T-helper 17 cell (primary cell): Measurements from ENCODE around the gene FAM135A. TPM values are rescaled to one million over a fixed set of nuclear protein-coding genes. Genes with fewer than 3 reads are reported as not detected.
A peak's percentile ranks its signal among the peaks of the same experiment; 100 is the strongest.
"Not testable (repeated sequence)": the region's sequence is repeated elsewhere in the genome, so short reads cannot be mapped to it uniquely, and the experiment has no call there.

ENCODE experiments used
- ATAC-seq: fragments of 150-1000 bp; cut with Tn5 transposase; 2 replicates; pipeline ENCODE4 v1.10.0; 2021; ENCODE audit warnings: mild to moderate bottlenecking, moderate library complexity
- DNase-seq, 3 donors: peaks; one replicate each; pipeline versions ENCODE4 v3.0.0 to v3.0.0-alpha.2; 2020 to 2021
- H3K9me3 ChIP-seq: one replicate; pipeline ENCODE4 v1.7.0; 2013; ENCODE audit warnings: low read length, mild to moderate bottlenecking; ENCODE audit not compliant: control insufficient read depth, poor library complexity, severe bottlenecking
- H3K27ac Mint-ChIP-seq: one replicate; pipeline ENCODE4 v1.8.0; 2022; ENCODE audit warnings: mild to moderate bottlenecking, moderate library complexity, mixed read lengths
- H3K27me3 Mint-ChIP-seq: one replicate; pipeline ENCODE4 v1.8.0; 2022; ENCODE audit warnings: mixed read lengths
- H3K36me3 Mint-ChIP-seq: one replicate; pipeline ENCODE4 v1.8.0; 2022; ENCODE audit warnings: low read depth, mixed read lengths
- H3K4me1 Mint-ChIP-seq: one replicate; pipeline ENCODE4 v1.8.0; 2022; ENCODE audit warnings: mild to moderate bottlenecking, mixed read lengths
- H3K4me3 Mint-ChIP-seq: one replicate; pipeline ENCODE4 v1.8.0; 2022; ENCODE audit warnings: mild to moderate bottlenecking, moderate library complexity, mixed read lengths
- total RNA-seq, 4 donors: library from RNA in 2 of 4; stranded (reverse) in 2 of 4; gene quantifications; one replicate each; pipeline ENCODE4 v1.2.3 and lab custom pipeline; 2022 to 2026

The FAM135A gene
- total RNA-seq, 2 donors from 2014 or later, result 5.8 to 8.1 TPM

DNA sequence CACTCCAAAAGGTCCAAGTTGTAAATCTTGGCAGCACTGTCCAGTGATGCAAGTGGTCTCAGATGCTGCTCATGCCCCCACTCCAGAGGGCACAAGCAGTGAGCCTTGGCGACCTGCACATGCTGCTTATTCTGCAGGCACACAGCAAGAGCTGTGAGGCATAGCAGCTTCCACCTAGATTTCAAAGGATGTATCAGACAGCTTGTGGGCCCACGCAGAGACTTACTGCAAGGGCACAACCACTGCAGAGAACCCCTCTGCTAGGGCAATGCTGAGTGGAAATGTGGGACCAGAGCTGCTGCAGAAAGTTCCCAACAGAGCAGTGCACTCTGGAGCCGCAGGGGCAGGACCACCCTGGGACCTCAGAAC lies 179.8 kb downstream of the FAM135A start:
- no peaks in the 10 kb centered on the region for H3K27me3 Mint-ChIP-seq
- H3K9me3 ChIP-seq, result no peaks in the 10 kb centered on the region

DNA sequence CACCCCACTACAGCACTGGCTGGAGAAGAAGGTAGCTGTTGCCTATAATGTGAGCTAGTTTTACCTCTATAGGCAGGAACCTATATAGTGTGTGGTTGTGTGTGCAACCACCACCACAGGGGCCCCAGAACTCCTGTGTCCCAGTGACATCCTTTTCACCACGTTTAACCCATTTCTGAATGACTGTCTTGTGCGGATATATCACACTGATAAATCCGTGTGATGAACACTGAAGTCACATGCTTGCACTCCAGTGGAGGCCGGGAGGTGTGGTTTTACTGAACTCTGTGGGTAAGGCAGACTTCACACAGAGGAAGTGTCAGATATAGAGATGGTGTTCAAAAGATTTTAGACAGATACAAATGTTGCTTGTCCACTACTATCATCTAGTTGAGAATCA lies 185.9 kb downstream of the FAM135A start:
- Mint-ChIP-seq H3K36me3 (peaks cover 3% of the 10 kb centered on the region), H3K4me1 (peaks cover 5% of the 10 kb centered on the region), H3K4me3 (no peak overlapping the region), H3K27me3 (no peaks in the 10 kb centered on the region), H3K27ac (no peak overlapping the region)
- ATAC-seq, result peak; percentile 73
- DNase-seq, result no peak
- H3K9me3 ChIP-seq, result no peaks in the 10 kb centered on the region

More for the DNA sequence above, 179.8 kb downstream of the FAM135A start:
- DNase-seq (no peak), ATAC-seq (no peak)
- H3K4me3 Mint-ChIP-seq, result no peak overlapping the region
- no peak overlapping the region for H3K27ac Mint-ChIP-seq
- H3K4me1 Mint-ChIP-seq, result no peaks in the 10 kb centered on the region
- H3K36me3 Mint-ChIP-seq, result peaks cover 2% of the 10 kb centered on the region

- Mint-ChIP-seq H3K4me1 (peaks cover 5% of the 10 kb centered on the region), H3K27me3 (no peaks in the 10 kb centered on the region), H3K27ac (no peak overlapping the region), H3K4me3 (no peak overlapping the region), H3K36me3 (peaks cover 3% of the 10 kb centered on the region)
- no peak for DNase-seq
- ATAC-seq, result no peak
- no peaks in the 10 kb centered on the region for H3K9me3 ChIP-seq
Observed at GRCh38 chr6:70601014-70601413, 187.7 kb downstream of the FAM135A start.

GRCh38 chr6:70604254-70604653 lies 190.9 kb downstream of the FAM135A start:
- Mint-ChIP-seq H3K4me1 (peaks cover 5% of the 10 kb centered on the region), H3K27ac (no peak overlapping the region), H3K4me3 (no peak overlapping the region), H3K27me3 (no peaks in the 10 kb centered on the region), H3K36me3 (peaks cover 3% of the 10 kb centered on the region)
- ATAC-seq (no peak), DNase-seq (no peak)
- no peaks in the 10 kb centered on the region for H3K9me3 ChIP-seq

DNA sequence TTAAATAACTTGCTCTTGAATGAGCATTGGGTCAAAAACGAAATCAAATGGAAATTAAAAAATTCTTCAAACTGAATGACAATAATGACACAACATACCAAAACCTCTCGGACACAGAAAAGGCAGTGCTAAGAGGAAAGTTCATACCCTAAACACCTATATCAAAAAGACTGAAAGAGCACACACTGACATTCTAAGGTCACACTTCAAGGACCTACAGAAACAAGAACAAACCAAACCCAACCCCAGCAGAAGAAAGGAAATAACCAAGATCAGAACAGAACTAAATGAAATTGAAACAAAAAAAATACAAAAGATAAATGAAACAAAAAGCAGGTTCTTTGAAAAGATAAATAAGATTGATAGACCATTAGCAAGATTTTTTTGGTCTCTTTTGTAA lies 194.1 kb downstream of the FAM135A start:
- not testable (repeated sequence) for H3K27me3 Mint-ChIP-seq, H3K9me3 ChIP-seq, H3K4me3 Mint-ChIP-seq, DNase-seq, ATAC-seq, H3K36me3 Mint-ChIP-seq, H3K4me1 Mint-ChIP-seq
- peak overlapping the region; percentile 46 for H3K27ac Mint-ChIP-seq

DNA sequence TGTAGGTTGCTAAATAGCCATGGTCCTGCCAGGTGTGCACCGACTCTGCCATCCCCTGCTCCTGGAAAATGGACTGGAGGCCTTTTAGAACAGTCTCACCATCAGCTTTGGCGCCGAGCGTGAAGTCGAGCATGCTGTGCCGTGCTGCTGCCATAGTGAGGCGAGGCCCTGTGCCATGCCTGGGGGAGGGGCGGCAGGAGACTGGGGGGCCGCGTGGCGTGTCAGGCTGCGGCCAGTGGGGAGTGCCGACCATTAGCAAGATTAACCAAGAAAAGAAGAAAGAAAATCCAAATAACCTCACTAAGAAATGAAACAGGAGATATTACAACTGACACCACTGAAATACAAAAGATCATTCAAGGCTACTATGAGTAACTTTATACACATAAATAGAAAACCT lies 195.9 kb downstream of the FAM135A start:
- H3K9me3 ChIP-seq, H3K27ac Mint-ChIP-seq, H3K36me3 Mint-ChIP-seq, H3K4me1 Mint-ChIP-seq, ATAC-seq, H3K27me3 Mint-ChIP-seq, H3K4me3 Mint-ChIP-seq, DNase-seq: not testable (repeated sequence)

Other genes with a start within 250 kb of the FAM135A start
- gene COL9A1, start 110.4 kb upstream of the FAM135A start, total RNA-seq, result not detected
- 1 to 10 TPM; 3.9 to 4.7 TPM for gene SDHAF4, start 153.4 kb downstream of the FAM135A start, total RNA-seq